ELF-1 (cell line): ENCODE data around the gene DSG3.

Source experiments
- DNase-seq: peaks from one replicate; pipeline ENCODE4 v3.0.0-alpha.2; 2016; ENCODE audit warnings: low read depth, low spot score

Gene DSG3

DNA sequence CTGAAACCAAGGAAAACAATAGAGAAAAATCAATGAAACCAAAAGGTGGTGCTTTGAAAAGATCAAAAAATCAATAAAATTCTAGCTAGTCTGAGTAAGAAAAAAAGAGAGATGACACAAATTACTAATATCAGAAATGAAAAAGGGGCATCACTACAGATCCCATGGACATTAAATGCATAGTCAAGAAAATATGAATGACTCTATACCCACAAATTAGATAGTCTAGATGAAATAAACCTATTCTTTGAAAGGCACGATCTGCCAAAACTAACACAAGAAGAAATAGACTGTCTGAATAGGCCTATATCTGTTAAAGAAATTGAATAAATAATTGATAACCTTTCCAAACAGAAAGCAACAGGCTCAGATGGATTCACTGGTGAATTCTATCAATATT, 15.2 kb upstream of the DSG3 start:
- DNase-seq: no peak

DNA sequence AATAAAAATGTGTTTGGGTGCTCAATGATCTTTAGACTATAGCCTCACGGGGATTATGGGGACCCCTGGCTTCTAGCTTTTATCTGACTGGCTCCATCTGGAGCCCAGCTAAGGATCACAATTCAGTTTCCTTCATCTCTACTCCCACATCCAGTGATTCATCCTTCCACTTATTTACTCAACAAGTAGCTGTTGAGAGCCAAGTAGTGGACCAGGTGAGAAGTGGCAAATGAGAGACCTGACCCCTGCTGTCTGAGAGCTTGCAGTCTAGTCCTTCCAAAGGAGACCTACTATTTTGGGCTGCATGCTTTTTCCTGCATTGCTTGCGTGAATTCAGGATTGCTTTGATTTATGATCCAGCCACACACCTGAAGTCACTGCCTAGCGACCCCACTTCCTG, 10.7 kb upstream of the DSG3 start:
- no peak for DNase-seq

DNA sequence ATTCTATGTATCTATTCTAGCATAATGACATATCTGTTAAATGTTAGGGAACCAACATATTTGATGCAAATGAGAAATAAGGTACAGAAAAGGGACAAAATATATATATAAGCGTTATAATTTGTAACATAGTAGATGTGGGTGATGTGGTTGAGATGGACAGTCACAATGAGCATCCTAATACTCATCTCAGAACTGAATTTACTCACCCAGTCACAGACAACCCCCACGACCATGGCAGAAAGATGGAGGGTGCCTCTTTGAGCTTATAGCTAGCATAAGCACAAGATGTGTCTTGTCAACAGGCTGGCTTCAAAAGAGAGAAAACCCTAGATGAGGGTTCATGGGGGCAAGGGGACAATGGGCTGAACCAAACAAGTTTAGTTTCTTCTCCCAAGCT, 9.1 kb upstream of the DSG3 start:
- DNase-seq: no peak

DNA sequence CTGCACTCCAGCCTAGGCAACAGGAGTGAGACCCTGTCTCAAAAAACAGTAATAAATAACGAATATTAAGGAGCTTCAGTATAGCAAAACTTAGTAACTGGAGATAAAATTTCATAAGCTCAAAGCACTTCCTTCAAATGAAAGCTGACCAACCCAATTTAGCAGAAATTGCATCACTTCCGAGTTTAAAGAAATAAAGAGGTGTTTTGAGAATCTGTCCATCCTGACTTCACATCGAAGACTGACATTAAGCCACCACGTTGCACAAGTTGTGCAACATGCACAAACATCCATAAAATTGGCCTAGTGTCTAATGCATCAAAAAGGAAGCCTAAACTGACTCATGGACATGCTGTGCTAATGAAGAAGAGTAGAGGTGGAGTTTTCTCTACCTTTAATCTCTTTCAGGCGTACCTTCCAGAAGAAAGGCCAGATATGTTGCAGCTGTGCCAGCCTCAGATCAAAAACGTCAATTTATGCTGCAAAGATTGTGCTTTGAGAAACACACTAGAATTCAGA, 7.7 kb upstream of the DSG3 start:
- no peak for DNase-seq

DNA sequence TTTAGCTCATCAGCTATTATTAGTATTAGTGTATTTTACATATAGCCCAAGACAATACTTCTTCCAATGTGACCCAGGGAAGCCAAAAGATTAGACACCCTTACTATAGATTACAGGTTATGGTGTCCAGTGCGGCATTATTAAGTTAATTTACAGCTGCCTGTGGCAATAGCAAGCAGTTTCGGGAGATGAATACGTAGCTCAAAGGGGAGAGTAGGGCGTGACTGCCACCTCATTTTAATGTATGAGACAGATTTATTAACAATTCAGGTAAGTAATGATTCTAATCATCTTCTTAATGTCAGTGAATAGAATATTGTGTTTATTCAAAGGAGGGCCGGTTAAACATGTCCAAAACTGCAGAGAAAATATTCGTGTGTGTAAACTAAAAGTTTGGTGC, 6.8 kb upstream of the DSG3 start:
- DNase-seq: no peak

DNA sequence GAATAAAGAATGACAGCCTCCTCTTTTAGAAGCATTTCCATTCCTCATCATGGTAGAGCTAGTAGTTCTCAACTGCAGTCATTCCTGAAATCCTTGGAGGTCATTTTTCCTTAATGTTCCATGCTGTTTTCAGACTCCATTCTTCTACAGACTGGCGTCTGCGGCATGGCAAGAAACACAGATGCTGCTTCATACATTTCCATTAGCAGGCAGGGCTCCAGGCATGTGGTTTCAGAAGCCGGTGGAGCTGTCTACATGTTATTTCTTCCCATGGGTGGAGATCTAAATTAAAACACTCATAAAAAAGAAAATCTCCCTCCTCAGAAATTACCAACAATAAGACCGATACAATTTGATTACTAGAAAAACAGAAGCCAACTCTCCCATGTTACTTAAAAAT, 6.0 kb upstream of the DSG3 start:
- no peak for DNase-seq

DNA sequence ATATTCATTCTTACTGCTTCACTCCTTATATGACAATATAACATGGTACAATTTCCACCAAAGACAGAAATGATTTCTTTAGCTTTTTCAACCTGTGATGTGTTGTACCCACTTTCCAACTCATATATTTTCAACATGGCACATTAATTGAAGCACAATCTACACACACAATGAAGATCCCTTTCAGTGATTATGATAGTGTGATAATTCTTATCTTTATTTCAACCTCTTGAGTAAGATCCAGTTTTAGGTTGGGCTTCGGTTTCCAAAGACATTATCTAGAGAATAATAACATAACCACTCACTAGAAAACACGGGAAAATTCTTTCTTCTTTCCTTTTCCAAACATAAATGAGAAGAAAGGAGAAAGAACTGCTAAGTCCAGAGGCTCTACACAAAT, 3.4 kb upstream of the DSG3 start:
- DNase-seq: no peak

DNA sequence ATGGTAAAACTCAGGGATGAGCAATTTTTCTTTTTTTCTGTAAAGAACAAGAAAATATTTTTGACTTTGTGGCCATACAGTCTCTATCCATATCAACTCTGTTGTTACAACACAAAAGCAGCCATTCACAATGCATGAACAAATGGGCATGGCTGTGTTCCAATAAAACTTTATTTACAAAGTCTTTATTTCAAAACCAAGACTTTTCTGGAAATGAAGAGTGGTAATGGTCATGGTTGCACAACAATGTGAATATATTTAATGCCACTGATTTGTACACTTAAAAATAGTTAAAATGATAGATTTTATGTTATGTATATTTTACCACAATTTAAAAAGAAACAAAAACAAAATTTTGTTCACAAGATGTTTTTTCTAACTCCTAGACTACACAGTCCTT, 1.6 kb upstream of the DSG3 start:
- no peak for DNase-seq

DNA sequence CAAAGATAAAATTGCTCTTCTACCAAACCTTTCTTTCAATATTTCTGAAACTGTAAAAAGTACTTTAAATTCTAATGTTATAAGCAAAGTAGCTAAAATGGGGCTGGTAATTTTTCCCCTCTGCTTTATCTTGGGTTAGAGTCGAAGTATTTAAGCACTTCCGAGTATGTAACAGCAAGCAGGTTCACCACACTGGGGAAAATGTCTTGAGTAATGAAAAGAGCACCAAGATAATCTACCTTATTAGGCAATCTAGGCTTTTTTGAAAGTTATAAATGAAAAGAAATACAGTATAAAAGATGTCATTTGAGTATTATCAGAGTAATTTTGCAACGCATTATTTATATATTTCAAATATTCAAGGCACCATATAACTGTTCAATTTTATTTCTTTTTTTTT, 687 bp upstream of the DSG3 start:
- no peak for DNase-seq

DNA sequence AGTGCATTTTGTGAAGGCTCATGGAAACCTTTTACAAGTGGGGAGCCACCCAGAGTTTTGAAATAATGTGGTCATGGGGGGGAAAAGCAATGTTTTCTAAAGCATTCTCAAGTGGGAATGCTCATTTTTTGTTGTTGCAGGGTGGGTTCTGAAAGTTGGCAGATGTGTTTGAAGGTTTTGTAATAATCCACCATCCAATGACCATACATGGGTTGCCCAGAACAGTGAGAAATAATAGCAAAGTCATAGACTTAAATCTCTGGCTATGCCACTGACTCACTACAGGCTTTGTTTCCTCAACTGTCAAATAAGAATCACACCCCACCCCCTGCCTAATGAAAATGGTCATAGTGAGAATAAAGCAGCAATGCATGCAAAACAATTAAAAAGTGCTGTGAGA, 2.9 kb downstream of the DSG3 start:
- DNase-seq: no peak

DNA sequence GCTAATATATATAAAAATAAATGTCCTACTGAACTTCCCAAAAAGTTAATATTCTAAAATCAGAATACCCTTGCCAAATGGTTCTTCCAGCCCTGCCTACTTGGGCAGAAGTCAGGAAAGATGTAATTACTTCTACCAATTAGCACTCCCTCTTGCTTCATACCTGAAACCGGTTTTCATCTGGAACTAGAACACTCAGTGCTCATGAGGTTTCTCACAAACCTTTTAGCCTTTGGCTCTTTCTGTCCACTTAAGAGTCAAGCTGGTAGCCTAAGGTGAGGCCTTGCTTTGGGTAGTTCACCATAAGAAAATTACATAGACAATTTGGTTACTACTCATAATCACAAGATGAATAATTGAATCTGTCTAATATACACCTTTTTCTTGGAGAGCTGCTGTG, 4.1 kb downstream of the DSG3 start:
- no peak for DNase-seq

DNA sequence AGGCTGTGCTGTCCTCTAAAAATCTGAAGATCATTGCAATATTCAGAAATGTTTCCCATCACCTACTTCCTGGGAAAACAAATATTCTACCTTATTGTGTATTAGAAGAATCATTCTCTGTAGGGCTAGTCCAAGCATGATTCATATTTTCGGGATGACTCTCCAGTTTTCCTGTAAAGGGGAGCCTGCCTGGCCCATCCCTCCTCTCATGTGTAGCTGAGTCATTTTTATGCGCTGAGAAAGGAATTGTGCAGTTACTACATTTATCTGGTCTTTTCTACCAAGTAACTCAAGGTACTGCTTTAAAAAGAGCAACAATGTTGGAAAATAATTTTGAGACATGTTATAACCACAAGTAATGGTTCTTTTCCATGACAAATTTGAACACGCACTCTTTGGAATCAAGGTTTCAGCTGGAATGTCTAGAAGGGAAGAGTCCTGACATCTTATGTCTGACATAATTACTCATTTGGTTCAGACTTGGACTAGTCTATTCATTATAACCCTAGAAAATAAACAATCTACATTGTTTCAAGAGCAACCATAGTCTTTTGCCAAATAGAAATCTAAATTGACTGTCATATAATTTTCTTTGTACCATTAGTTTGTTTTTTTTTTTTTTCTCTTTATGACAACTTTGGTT, 6.6 kb downstream of the DSG3 start:
- DNase-seq: no peak

DNA sequence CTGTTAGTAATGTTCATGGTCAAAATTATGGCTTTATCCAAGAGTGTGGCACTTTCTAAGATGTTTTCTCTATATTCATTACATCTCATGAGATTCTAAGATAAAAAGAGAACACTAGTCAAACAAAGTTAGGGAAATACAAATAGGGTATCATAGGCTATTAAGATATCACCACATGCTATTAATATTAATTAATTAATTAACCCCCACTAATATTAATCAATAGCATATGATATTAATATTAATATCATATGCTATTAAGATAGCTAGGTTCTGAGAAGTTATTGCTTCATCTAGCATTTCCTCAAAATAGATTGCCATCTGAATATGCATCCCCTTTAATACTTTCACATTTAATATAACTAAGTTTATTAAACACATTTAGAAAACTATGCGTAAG, 22.1 kb downstream of the DSG3 start:
- DNase-seq: no peak

DNA sequence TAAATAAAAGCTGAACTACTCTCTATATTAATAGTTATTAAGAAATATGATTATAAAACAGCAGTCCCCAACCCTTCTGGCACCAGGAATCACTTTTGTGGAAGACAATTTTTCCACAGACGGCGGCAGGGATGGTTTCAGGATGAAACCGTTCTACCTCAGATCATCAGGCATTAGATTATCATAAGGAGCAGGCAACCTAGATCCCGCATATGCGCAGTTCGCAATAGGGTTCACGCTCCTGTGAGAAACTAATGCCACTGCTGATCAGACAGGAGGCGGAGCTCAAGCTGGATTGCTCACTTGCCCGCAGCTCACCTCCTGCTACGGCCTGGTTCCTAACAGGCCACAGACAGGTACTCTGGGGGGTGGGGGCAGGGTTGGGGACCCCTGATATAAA, 31.1 kb downstream of the DSG3 start:
- DNase-seq: no peak

DNA sequence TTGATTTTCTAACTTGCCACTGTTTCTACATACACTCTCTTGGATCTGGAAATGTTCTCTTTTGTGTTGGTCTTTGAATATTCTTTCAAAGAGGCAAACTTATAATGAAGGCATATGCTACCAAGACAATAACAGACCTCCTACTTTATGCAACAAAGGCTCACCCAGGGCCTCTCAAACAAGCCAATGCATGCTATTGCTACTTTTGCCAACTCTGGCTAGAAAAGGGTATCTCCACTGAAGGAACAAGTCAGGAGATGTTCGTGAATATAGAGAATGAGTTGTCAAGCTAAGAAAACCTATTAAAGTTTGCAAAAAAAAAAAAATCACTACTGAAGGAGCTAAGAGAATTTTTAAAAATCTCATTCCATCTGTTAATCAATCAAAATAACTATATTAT, 34.5 kb downstream of the DSG3 start:
- no peak for DNase-seq

DNA sequence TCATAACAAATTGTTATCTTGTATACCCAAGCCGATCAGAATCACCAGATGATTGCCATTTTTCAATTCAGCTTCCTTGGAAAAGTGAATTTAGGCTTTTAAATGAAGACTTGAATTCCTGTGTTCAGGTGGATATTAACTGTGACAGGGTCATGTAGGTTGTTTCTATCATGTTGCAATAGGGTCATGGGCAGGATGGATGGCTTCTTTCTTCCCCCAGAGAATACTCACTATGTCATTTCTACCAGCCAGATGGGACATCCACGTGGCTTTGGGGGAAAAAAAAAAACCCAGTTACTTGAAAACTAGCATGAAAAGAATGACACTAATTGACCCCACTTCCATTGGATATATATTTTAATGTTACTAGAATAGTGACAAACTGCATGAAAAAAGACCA, 35.9 kb downstream of the DSG3 start:
- DNase-seq: no peak

DNA sequence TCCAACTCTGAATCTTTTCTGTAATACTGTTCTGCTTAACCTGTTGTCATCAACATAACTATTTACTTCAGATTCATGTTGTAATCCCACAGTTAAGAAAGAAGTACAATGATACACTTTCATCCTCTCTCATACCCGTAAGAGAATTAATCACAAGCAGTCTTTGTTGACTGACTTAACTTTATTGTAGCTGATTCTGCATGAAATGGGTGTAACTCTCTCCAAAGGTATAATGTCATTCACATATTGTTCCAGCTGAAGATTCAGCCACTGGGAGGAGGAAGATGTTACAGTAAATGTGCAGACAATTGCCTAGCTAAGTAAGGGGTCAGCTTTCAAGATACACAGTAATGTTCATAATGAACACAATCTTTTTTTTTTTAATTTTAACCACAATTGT, 36.9 kb downstream of the DSG3 start:
- DNase-seq: no peak

DNA sequence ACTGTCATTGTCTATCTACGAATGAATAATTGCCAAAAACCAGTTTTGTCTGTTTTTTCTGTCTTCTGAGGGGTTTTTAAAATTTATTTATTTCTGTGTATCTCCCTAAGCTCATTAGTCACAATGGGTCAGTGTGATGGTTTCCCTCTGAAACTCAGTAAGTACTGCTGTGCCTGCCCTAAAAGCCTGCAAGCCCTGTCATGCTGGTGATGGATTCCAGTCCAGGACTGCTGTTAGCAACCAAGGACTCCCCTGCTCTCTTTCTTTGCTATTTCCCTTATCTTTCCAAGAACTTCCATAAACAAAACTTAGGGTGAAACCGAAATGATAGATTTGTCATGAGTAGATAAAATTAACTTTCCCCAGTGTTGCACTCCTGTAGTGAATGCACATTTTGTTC, 38.6 kb downstream of the DSG3 start:
- DNase-seq: peak; percentile 55

DNA sequence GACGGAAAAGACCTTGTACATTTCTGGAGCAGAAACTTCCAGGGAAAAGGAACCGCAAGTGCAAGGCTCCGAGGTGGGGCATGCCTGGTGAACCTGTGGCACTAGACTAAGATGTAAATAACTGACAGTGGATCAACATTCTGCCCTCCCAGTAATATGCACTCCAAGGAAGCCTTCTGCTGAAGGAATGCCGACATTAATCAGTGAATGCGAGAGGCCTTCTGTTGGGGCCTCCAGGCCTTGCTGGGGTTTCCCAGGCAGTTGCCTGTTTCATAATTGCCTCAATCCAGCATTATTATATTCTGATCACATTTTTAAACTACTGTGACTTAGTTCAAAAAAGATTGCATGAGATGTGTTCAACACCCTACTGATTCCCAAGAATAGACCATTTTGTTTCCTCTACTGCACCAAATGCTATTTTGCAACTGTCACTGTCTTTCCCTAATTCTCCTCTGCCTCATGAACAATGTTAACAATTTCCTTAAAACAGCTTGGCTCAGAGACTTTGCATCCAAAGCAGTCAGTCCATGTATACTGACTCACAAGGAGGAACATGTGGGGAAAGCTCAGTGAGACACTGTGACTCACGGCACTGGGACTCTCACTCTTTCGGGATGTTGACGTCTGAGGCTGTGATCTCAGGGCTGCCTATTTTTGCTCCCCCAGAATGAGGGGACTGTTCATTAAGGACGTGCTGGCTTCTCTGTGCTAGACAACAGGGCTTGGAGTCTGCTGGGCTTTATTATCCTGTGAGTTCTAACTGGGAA, 39.9 kb downstream of the DSG3 start:
- DNase-seq: no peak

DNA sequence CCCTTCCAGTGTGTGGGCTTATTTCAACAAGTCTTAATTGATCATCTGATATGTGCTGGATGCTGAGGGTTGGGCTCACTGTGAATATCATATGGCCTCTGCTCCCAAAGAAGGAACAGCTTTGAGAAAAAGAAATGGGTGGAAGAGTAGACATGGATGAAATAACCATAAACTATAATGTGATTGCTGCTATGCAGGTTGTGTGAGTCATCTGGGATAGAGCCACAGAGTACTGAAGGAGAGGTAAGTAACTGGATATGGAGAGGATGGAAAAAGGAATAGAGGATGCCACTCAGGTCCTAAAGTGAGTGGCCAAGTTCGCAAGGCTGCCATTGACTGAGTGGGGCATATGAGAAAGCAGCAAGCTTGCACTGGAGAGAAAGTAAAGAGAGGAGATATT, 41.8 kb downstream of the DSG3 start:
- no peak for DNase-seq

DNA sequence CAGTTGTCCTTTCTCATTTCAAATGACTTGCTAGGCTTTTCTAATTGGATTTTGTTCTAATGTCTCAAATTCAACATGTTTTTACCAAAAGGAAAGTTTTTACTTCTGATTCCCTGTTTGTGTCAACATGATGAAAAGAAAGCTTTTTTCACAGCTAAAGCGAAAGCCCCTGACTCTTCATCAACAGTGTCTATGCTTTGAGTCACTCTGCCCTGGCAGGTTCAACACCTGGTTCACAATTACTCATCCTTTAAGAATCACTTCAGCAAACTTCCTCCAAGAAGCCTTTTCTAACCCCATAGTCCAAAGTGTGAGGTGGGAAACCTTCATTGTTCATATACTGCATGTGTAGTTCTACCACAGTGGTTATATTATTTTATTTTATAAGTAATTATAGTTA, 42.8 kb downstream of the DSG3 start:
- DNase-seq: no peak

DNA sequence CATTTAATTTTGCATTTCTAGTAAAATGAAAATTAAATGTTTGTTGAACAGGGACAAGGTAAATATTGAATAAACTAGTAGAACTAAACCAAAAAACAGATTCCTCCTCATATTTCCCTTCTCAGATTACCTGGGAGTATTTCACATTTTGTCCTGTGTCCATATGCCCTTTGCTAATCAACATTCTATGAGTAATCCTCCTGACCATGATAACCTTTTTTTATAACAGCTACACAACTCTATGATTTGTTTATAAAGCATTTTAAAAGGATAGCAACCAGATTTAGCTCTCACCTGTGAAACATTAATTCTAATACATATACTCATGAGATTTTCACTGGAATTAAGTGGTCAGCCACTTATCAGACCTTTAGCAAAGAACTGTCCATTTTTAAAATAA, 43.3 kb downstream of the DSG3 start:
- DNase-seq: no peak

DNA sequence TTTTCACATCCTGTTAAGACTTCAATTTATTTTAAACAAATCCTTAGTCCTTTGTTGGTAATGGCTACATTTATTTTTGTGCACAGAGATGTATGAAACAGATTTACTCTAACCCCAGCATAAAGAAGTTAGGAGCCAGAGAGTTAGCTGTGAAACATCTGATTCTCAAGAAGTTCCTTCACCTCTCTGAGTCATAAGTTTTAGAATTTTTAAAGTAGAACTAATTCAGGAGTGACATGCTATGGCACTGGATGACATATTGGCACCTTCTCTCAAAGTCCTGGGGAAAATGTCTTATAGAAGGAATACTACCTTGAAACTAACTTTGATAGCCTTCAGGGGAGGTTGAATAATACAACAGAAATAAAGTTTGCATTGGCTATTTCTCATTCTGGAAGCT, 44.0 kb downstream of the DSG3 start:
- DNase-seq: no peak

DNA sequence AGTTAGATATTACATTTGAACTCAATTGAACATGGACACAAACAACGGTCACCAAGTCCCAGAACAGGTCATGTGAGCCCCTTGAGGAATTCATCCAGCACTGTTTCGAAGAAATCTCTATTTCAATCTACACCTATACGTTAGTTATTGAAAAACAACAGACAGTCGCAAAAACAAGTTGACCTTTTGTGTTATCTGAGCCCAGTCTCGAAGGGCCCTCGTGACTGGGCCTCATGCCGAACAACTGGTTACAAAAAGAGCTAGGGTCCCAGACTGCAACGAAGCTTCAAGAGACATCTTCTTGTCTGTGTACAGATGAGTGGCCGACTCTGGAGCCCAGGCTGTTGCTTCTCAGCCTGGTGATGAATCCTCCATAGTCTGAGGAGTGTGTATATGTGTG, 45.1 kb downstream of the DSG3 start:
- no peak for DNase-seq
